Lower leg skin (tissue), 4 donors: ENCODE data around the gene PSD2. TPM values are rescaled to one million over a fixed set of nuclear protein-coding genes. Genes with fewer than 3 reads are reported as not detected.

Source experiments
- DNase-seq, 2 donors: peaks; one replicate each; pipeline ENCODE4 v3.0.0-alpha.2; 2019; ENCODE audit warnings: low spot score in 2 of 2
- H3K4me3 ChIP-seq: fragments of 200-600 bp; sonication (generic); 2 replicates; pipeline ENCODE4 v1.5.1; 2017; ENCODE audit warnings: mild to moderate bottlenecking, low read depth; ENCODE audit not compliant: poor library complexity, severe bottlenecking
- POLR2A ChIP-seq, 2 donors: fragments of 450-650 bp; IDR thresholded peaks; one replicate each; pipeline ENCODE4 v1.6.1; 2016 to 2017; ENCODE audit warnings: antibody characterized with exemption in 2 of 2, mild to moderate bottlenecking in 1 of 2, moderate library complexity in 1 of 2
- WGBS, 2 donors: methylation state at CpG; one replicate each; pipeline ENCODE4 v1.1.5; 2018; 5-methylcytosine and 5-hydroxymethylcytosine counted together
- intact Hi-C: fragments of 100-400 bp; cut with DNase I; formaldehyde crosslinking; loops from one replicate; pipeline ENCODE4 v1.15.0; 2023; ENCODE audit warnings: low total_unique reads
- total RNA-seq, 4 donors: library from RNA; depleted of rRNA; stranded (reverse); fragments of >200 nt; gene quantifications; one replicate each; pipeline ENCODE4 v1.1.0, GENCODE V29; 2016
- TF ChIP-seq, protein P1 (sequence below), 3 donors: fragments of 450-650 bp; IDR thresholded peaks; one replicate each; pipeline ENCODE4 v1.5.1; 2016; ENCODE audit warnings: antibody characterized with exemption in 3 of 3, mild to moderate bottlenecking in 3 of 3, moderate library complexity in 2 of 3

PSD2 gene
- total RNA-seq, 4 donors from 2014 or later, result 0.15 to 0.30 (median 0.16) TPM

DNA sequence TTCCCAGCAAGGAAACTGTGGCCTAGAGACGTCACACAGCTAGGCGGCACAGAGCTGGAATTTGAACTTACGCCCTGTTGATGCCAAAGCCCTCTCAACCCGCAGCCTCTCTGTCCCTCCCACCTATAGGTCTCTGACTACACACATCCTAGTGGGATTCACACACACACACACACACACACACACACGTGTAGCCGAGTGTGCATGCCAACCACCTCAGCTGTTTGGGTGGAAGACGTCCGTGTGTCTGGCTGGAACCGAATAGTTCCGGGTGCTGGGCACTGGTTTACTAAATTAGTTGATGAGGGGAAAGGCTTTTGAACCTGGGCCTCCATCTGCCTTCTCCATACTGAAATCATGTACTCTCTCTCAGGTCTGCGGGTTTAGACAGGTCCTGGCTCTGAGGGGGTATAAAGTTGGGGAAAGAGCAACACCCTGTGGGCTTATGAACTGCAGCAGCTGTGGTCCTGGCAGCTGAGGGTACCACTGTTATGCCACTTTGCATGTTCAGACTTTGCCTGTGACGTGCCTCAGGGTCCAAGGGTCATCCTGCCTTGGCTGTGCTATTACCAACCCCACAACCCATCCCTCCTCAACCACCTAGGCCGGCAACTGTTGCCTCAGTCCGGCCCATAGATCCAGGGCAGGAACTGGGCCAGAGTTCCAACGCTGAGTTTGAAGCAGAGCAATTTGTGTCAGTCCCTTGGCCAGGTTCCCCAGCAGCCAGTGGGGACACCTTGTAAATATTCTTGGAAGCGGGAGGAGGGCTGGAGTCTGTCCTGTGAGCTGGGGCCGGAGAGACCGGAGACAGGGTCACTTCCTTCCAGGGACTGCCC, 50.5 kb downstream of the PSD2 start:
- WGBS, 2 donors, result 62 to 66% methylated on average over 18 of the region's 18 CpGs
- intact Hi-C loops, result no loop called here
- DNase-seq, result no peak
- no peak overlapping the region for H3K4me3 ChIP-seq
- TF ChIP-seq, protein P1, sequence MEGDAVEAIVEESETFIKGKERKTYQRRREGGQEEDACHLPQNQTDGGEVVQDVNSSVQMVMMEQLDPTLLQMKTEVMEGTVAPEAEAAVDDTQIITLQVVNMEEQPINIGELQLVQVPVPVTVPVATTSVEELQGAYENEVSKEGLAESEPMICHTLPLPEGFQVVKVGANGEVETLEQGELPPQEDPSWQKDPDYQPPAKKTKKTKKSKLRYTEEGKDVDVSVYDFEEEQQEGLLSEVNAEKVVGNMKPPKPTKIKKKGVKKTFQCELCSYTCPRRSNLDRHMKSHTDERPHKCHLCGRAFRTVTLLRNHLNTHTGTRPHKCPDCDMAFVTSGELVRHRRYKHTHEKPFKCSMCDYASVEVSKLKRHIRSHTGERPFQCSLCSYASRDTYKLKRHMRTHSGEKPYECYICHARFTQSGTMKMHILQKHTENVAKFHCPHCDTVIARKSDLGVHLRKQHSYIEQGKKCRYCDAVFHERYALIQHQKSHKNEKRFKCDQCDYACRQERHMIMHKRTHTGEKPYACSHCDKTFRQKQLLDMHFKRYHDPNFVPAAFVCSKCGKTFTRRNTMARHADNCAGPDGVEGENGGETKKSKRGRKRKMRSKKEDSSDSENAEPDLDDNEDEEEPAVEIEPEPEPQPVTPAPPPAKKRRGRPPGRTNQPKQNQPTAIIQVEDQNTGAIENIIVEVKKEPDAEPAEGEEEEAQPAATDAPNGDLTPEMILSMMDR (IDR thresholded peaks at IDR 0.05), result no peak
- TF ChIP-seq POLR2A (IDR thresholded peaks at IDR 0.05), result no peak

DNA sequence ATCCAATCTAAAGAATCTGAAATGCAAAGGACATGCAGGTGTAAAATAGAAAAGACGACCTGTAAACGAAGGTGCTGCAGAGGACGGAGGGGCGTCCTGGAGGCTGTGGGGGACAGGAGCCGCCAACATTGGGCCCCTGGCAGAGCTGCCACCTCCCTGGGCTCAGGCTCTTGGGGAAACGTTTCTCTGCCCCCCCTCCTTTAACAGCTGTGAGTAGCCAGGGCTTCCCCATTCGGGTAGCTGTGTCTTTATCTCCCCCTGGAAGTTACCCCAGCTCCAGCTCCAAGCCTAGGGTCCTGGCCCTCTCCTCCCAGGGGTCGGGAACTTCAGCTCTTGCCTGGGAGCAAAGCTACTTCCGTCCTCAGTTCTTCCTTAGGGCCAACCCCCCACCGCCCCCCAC, 51.5 kb downstream of the PSD2 start:
- no peak for TF ChIP-seq POLR2A (IDR thresholded peaks at IDR 0.05)
- TF ChIP-seq, protein P1 (IDR thresholded peaks at IDR 0.05), result no peak
- H3K4me3 ChIP-seq, result no peak overlapping the region
- intact Hi-C loops, result no loop called here
- WGBS, 2 donors, result 54 to 61% methylated on average over 10 of the region's 10 CpGs
- no peak for DNase-seq

DNA sequence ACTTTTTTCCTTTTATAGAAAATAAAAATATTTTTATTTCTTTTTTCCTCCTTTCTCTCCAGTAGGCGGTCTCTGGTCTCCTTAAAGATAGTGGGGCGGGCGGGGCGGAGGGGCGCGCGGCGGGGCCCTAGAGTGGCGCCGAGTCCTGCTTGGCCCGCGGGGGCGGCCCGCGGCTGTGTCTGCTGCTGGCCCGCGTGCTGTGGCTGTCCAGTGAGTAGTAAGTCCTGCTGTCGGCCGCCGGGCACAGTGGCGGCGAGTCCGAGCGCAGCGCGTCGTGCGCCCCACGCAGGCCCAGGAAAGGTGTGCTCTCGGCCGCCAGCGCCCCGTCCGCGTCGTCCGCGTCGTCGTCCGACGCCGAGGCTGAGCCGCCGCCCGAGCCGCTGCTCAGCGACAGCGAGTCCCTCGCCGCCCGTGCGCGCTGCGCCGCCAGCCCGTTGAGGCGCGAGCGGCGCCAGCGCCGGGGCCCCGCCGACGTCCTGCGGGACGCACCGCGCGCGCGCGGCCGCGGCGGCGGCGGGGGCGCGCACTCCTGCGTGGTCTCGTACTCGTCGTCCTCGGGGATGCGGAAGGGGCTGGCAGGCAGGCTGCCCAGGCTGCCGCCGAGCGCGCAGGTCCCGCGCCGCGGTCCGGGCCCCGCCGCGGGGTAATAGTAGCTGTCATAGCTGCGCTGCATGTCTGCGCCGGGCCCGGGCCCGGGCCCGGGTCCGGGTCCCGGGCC, 52.3 kb downstream of the PSD2 start:
- intact Hi-C loops, result no loop called here
- no peak for DNase-seq

DNA sequence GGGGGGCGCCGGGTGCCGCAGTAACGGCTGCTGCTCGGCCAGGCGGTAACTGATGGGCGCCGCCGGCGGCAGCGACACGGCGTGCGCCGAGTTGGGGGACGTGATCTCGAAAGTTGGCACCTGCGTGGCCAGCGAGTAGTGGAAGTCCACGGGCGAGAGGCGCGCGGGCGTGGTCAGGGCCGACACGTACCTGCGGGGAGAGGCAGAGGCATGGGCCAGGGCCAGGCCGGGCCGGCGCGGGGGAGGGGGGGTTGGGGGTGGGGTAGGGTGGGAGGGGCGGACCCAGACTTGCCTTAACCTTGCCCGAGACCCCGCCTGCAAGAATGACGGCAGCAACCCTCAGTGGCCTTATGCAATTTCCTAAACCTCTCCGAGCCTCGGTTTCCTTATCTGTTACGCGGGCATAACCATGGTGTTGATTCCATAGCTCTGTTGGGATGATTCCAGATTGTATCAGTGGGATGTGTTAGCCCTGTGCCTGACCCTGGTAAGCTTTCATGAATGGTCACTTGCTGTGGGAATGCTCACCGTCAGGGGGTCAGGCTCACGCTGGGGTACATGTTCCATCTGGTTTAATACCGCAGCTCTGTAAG, 53.0 kb downstream of the PSD2 start:
- H3K4me3 ChIP-seq, result no peak overlapping the region
- intact Hi-C loops, result no loop called here
- no peak for DNase-seq
- 52 to 59% methylated on average over 10 to 15 of the region's 43 CpGs for WGBS, 2 donors
- no peak for TF ChIP-seq POLR2A (IDR thresholded peaks at IDR 0.05)
- TF ChIP-seq, protein P1 (IDR thresholded peaks at IDR 0.05), result no peak

More for the DNA sequence above, 52.3 kb downstream of the PSD2 start:
- peak overlapping the region; percentile 30 for H3K4me3 ChIP-seq
- 21 to 46% methylated on average over 35 to 72 of the region's 107 CpGs for WGBS, 2 donors
- TF ChIP-seq, protein P1 (IDR thresholded peaks at IDR 0.05), result no peak
- TF ChIP-seq POLR2A (IDR thresholded peaks at IDR 0.05), result no peak

DNA sequence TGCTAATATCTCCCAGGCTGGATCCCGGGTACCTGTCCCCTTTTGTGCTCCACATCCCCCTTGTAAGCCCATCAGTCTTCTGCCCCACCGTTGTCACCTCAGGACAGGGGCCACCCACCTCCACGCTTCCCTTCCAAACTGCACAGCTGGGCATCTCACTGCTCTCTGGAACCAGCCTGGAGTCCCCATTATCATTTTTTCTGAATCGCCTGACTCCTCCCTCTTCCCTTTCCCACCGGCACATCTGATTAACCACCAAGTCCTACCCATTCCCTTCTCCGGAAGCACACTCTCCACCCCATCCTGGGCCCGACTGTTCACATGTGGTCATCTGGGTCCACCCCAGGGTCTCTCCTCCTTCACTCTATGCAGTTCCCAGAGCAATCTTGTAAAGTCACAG, 53.9 kb downstream of the PSD2 start:
- intact Hi-C loops, result no loop called here
- TF ChIP-seq POLR2A (IDR thresholded peaks at IDR 0.05), result no peak
- TF ChIP-seq, protein P1 (IDR thresholded peaks at IDR 0.05), result no peak
- no peak overlapping the region for H3K4me3 ChIP-seq
- DNase-seq, result no peak
- 76 to 79% methylated on average over 7 of the region's 7 CpGs for WGBS, 2 donors
